TTC549 (cell line): Measurements from ENCODE around the gene GP5.
A peak's percentile ranks its signal among the peaks of the same experiment; 100 is the strongest.

Experiments used
- FAIRE-seq: peaks from 2 replicates; lab custom pipeline; 2012; peaks lifted over from hg19 to GRCh38; lab: Jason Lieb, UNC

GP5 gene, protein sequence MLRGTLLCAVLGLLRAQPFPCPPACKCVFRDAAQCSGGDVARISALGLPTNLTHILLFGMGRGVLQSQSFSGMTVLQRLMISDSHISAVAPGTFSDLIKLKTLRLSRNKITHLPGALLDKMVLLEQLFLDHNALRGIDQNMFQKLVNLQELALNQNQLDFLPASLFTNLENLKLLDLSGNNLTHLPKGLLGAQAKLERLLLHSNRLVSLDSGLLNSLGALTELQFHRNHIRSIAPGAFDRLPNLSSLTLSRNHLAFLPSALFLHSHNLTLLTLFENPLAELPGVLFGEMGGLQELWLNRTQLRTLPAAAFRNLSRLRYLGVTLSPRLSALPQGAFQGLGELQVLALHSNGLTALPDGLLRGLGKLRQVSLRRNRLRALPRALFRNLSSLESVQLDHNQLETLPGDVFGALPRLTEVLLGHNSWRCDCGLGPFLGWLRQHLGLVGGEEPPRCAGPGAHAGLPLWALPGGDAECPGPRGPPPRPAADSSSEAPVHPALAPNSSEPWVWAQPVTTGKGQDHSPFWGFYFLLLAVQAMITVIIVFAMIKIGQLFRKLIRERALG

DNA sequence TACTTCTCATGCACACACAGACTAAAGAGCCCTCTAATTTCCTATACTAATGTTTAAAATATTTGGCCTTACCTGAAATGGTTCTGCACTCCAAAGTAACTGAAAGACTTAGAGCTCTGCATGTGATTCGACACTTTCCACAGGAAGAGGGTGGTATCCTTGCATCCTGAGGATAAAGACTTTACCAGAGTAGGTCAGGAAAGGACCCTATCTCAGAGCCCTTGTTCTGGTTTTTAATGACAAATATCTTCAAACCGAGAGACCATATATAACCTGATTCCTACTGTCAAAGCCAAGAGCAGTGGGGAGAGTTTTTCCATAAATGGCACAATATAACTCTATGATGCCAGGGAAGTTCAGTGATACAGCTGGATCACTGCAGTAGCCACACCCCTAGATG, at the start of gene GP5:
Gene GP5 (minus strand): TSS at position 101 of the 400 bp plus-strand sequence. CDS start 984 bp downstream, outside the sequence.
- FAIRE-seq, result no peak

GRCh38 chr3:194447657-194448056, 48.6 kb upstream of the GP5 start:
- FAIRE-seq, result no peak

GRCh38 chr3:194447161-194447560, 48.1 kb upstream of the GP5 start:
- no peak for FAIRE-seq

DNA sequence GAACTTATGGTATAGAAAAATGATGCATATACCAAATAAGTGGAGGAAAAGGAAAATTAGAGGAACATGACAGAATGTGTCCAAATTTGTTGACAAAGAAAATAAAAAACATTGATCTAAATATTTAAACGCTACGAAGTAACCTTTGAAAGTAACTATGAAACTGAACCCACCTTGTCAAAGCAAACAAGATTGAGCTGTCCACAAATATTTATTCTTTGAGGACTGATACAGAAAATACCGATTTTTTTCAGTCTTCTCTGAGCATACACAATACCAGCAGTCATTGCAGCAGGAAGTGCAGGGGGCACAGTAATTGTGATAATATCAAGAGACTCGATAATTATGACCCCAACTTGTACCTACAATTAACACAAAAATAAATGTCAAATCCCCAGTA, 47.7 kb upstream of the GP5 start:
- no peak for FAIRE-seq

DNA sequence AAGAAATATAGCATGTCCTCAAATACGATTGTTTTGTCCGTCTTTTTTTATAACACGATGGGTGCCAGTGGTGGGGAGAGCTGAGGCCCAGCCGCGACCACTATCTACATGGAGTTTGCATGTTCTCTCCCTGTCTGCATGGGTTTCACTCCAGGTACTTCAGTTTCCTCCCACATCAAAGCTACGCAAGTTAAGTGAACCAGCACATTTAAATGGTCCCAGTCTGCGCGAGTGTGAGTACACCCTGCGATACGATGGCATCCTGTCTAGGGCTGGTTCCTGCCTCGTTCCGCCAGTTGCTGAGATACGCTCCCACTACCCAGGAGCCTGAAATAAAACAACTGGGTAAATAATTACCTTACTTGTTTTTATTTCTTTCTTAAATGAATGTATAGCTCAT, 47.1 kb upstream of the GP5 start:
- FAIRE-seq, result no peak

DNA sequence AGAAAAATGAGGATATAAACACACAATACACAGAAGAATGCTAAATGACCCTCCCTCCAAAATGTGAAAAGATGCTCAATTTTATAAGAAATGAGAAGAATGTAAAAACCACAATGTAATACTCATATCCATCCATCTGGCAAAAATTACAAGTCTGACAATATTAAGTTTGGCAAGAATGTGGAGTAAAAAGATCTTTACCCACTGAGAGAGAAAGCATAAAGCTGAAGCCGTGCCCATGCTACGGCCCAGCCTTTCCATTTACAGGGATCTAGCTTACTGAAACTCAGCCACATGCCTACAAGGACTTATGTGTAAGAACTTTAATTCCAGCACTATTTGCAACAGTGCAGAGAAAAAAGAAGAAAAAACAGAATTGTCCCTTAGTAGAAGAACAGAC, 44.8 kb upstream of the GP5 start:
- FAIRE-seq, result no peak

GRCh38 chr3:194440756-194441155, 41.7 kb upstream of the GP5 start:
- FAIRE-seq, result no peak

- FAIRE-seq, result no peak
These were observed 41.0 kb upstream of the GP5 start for GRCh38 chr3:194439881-194440550.

GRCh38 chr3:194434503-194434902, 35.4 kb upstream of the GP5 start:
- no peak for FAIRE-seq

- no peak for FAIRE-seq
These were observed 32.5 kb upstream of the GP5 start for GRCh38 chr3:194431554-194431953.

- no peak for FAIRE-seq
These were observed 26.3 kb upstream of the GP5 start for GRCh38 chr3:194425399-194425798.

GRCh38 chr3:194424953-194425352, 25.9 kb upstream of the GP5 start:
- no peak for FAIRE-seq

GRCh38 chr3:194424373-194424772, 25.3 kb upstream of the GP5 start:
- FAIRE-seq, result no peak

DNA sequence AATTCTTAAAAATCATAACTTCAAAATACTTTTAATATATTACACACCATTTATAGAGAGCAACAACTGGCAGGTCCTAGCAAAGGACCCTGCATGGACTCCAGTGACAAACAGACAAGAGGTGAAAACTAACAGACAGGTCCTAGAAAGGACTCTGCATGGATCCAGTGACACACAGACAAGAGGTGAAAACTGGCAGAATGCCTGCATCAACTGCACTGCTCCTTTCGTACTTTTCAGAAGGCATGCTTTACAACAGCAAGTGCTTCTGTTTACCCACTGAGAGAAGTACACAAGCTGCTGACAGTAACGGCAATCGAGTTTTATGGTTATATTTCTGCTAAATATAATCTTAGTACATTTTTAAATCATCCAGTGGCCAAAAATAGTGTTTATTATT, 24.3 kb upstream of the GP5 start:
- FAIRE-seq, result no peak

DNA sequence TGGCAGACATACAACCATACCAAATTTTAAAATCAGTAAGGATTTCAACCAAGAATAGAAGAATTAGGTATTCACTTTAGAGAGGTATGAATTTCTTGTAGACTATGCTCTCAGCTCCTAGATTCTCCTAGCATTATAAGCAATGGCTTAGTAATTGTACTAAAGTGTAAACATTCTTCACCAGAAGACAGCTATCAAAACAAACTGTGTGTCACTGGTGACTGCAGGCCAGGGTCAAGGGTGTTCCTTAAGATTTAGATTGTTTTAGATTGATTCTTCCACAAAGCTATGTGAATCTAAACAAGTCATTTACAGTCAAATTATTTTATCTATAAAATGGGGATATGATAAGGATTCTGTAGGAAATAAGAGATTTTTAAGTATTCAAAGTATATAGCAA, 23.1 kb upstream of the GP5 start:
- no peak for FAIRE-seq

DNA sequence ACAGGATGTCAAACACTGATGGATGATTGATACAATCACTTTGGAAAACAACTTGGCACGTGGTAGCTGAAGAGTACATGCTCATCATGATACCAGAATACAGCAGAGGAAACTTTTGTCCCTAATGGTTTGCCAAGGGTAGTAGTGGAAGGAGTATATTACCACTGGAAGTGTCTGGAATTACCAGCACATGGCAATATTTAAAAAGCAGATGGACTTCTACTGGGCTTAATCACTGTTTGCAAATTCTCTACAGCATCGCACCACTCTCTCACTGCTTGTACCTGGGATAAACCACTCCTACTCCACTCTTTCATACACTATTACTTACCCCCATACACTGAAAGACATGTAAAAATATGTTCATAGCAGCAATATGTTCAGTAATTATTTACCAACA, 19.6 kb upstream of the GP5 start:
- FAIRE-seq, result no peak

DNA sequence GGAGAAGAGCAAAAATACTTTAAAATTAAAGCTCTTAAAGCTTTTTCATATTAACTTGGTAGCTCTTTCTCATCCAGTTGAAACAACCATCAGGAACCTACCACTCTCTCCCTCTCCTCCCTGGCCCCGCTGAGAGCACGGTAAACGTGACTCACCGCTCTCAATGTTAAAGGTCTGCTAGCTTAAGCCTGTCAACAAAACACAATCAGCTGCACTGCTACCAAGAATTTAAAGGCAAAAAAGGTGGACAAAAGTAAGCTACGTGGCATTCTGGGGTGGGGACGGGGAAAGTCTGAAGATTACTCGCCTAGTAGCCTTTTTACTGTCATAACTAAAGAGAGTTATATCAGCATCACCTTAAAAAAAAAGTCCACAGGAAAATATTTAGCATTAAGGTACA, 8.4 kb upstream of the GP5 start:
- no peak for FAIRE-seq

DNA sequence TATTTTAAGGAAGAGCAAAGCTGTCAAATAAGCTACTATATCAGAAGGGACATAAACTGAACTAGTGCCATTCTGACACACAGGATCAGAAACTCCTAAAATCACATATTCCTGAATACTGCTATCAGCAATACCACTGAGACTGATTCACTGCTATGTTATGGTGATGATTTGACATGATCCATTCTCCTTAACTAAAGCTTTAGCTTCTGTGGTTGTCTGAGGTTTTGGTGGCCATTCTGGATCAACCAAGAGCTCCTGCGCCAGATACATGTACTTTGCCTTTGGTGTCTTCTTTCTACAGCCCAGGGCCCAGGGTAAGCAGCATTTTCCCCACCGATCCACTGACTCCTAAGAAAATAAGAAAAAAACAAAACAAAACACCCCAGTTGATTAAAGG, 6.7 kb upstream of the GP5 start:
- no peak for FAIRE-seq

- peak; percentile 83 for FAIRE-seq
These were observed 5.5 kb upstream of the GP5 start for GRCh38 chr3:194404365-194405140.

GRCh38 chr3:194401868-194402329, 2.8 kb upstream of the GP5 start:
- no peak for FAIRE-seq

- no peak for FAIRE-seq
These were observed 2.3 kb upstream of the GP5 start for GRCh38 chr3:194401346-194401745.

DNA sequence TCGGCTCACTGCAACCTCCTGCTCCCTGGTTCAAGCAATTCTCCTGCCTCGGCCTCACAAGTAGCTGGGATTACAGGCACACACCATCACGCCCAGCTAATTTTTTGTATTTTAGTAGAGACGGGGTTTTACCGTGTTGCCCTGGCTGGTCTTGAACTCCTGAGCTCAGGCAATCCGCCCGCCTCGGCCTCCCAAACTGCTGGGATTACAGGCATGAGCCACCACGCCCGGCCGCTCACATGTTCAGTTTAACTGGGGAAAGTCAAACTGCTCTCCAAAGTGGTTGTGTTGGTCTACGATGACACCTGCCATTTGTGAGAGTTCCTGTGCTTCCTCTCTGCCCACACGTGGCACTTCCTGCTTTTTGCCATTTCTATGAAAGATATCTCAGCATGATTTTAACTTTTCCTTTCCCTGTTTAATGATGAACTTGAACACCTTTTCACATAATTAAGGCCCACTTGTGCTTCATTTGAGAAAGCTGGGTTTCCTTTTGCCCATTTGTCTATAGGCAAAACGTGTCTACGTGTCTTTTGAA, 877 bp upstream of the GP5 start:
- FAIRE-seq, result no peak
